Mesenchymal stem cell (in vitro differentiated cells and primary cell): Measurements from ENCODE around the gene RNF144A.

Source experiments
- DNase-seq: peaks from one replicate; pipeline ENCODE4 v3.0.0-alpha.2; 2013
- H2AFZ ChIP-seq: one replicate; pipeline ENCODE4 v1.6.1; 2013; ENCODE audit warnings: low read depth, mild to moderate bottlenecking, control low read depth, inconsistent platforms, low read length, moderate library complexity
- H2AK5ac ChIP-seq: 2 replicates; pipeline ENCODE4 v1.6.1; 2013; ENCODE audit warnings: low read length, moderate library complexity, mild to moderate bottlenecking, inconsistent platforms; ENCODE audit not compliant: severe bottlenecking
- H2BK120ac ChIP-seq: one replicate; pipeline ENCODE4 v1.6.1; 2013; ENCODE audit warnings: low read depth, mild to moderate bottlenecking, inconsistent platforms, low read length, moderate library complexity
- H2BK12ac ChIP-seq, 2 experiments: one replicate each; pipeline ENCODE4 v1.6.1; 2013; ENCODE audit warnings: inconsistent platforms in 2 of 2, low read length in 2 of 2, mild to moderate bottlenecking in 2 of 2, moderate library complexity in 2 of 2, control low read depth in 1 of 2
- H2BK15ac ChIP-seq: one replicate; pipeline ENCODE4 v1.6.1; 2013; ENCODE audit warnings: mild to moderate bottlenecking, low read depth, inconsistent platforms; ENCODE audit not compliant: poor library complexity, severe bottlenecking
- H2BK5ac ChIP-seq: 2 replicates; pipeline ENCODE4 v1.6.1; 2013; ENCODE audit warnings: low read depth, mild to moderate bottlenecking, low read length, control low read depth, inconsistent platforms; ENCODE audit not compliant: poor library complexity, severe bottlenecking
- H3K14ac ChIP-seq, 2 experiments: one replicate each; pipeline ENCODE4 v1.6.1; 2013; ENCODE audit warnings: inconsistent platforms in 2 of 2, low read length in 2 of 2, control low read depth in 1 of 2, mild to moderate bottlenecking in 1 of 2, moderate library complexity in 1 of 2
- H3K18ac ChIP-seq, 2 experiments: one replicate each; pipeline ENCODE4 v1.6.1; 2013; ENCODE audit warnings: inconsistent platforms in 2 of 2, low read length in 2 of 2, control low read depth in 1 of 2, low read depth in 1 of 2, mild to moderate bottlenecking in 1 of 2
- H3K23ac ChIP-seq, 2 experiments: one replicate each; pipeline ENCODE4 v1.6.1; 2013; ENCODE audit warnings: inconsistent platforms in 2 of 2, low read length in 2 of 2, mild to moderate bottlenecking in 2 of 2, moderate library complexity in 2 of 2, control low read depth in 1 of 2
- H3K27ac ChIP-seq: 2 replicates; pipeline ENCODE4 v1.5.1; 2013; ENCODE audit warnings: mild to moderate bottlenecking, moderate library complexity, low read length, control low read depth, inconsistent platforms; ENCODE audit not compliant: poor library complexity, severe bottlenecking
- H3K27me3 ChIP-seq, 2 experiments: 2 replicates each; pipeline versions ENCODE4 v1.6.1 to v1.7.0; 2013; ENCODE audit warnings: low read length in 2 of 2, mild to moderate bottlenecking in 2 of 2, moderate library complexity in 2 of 2, control low read depth in 1 of 2, inconsistent platforms in 1 of 2; ENCODE audit not compliant: control insufficient read depth in 1 of 2, insufficient read depth in 1 of 2
- H3K36me3 ChIP-seq, 2 experiments: 2 replicates each; pipeline versions ENCODE4 v1.6.1 to v1.7.0; 2013; ENCODE audit warnings: low read length in 2 of 2, control low read depth in 1 of 2, inconsistent platforms in 1 of 2, low read depth in 1 of 2, mild to moderate bottlenecking in 1 of 2; ENCODE audit not compliant: insufficient read depth in 2 of 2, control insufficient read depth in 1 of 2
- H3K4ac ChIP-seq, 2 experiments: one replicate each; pipeline ENCODE4 v1.6.1; 2013; ENCODE audit warnings: inconsistent platforms in 2 of 2, low read length in 2 of 2, mild to moderate bottlenecking in 2 of 2, moderate library complexity in 2 of 2, control low read depth in 1 of 2, low read depth in 1 of 2
- H3K4me1 ChIP-seq: 2 replicates; pipeline ENCODE4 v1.6.1; 2013; ENCODE audit warnings: low read depth, low read length, control low read depth; ENCODE audit not compliant: control insufficient read depth, insufficient read depth
- H3K4me2 ChIP-seq: 2 replicates; pipeline ENCODE4 v1.6.1; 2013; ENCODE audit warnings: low read length, mild to moderate bottlenecking, inconsistent platforms; ENCODE audit not compliant: poor library complexity, severe bottlenecking
- H3K4me3 ChIP-seq, 2 experiments: 2 replicates each; pipeline versions ENCODE4 v1.5.1 to v1.7.0; 2013; ENCODE audit warnings: low read length in 2 of 2, mild to moderate bottlenecking in 2 of 2, control low read depth in 1 of 2, low read depth in 1 of 2; ENCODE audit not compliant: insufficient read depth in 1 of 2
- H3K79me1 ChIP-seq: replicated peaks from 2 replicates; pipeline ENCODE4 v1.6.1; 2013; ENCODE audit warnings: mild to moderate bottlenecking, control low read depth, low read length, inconsistent platforms; ENCODE audit not compliant: poor library complexity, severe bottlenecking
- H3K9ac ChIP-seq: 2 replicates; pipeline ENCODE4 v1.7.0; 2013; ENCODE audit warnings: mild to moderate bottlenecking, low read length, moderate library complexity
- H3K9me3 ChIP-seq: 2 replicates; pipeline ENCODE4 v1.7.0; 2013; ENCODE audit warnings: mild to moderate bottlenecking, low read length; ENCODE audit not compliant: control insufficient read depth
- H4K8ac ChIP-seq: one replicate; pipeline ENCODE4 v1.6.1; 2013; ENCODE audit warnings: inconsistent platforms, mild to moderate bottlenecking, low read length, moderate library complexity
- H4K91ac ChIP-seq: one replicate; pipeline ENCODE4 v1.6.1; 2013; ENCODE audit warnings: mild to moderate bottlenecking, low read length, inconsistent platforms
- WGBS: methylation state at CpG from one replicate; pipeline ENCODE4 v1.1.7; 2013; ENCODE audit warnings: mixed read lengths; 5-methylcytosine and 5-hydroxymethylcytosine counted together

RNF144A gene

GRCh38 chr2:7004636-7005035 lies 87.4 kb downstream of the RNF144A start:
- no peaks in the 10 kb centered on the region for H3K27me3 ChIP-seq
- no peak overlapping the region for H2BK12ac ChIP-seq
- no peak overlapping the region for H3K23ac ChIP-seq
- H3K27ac ChIP-seq: no peak overlapping the region
- no peak overlapping the region for H2AFZ ChIP-seq
- H2BK120ac ChIP-seq: no peak overlapping the region
- peaks cover 0 to 6% of the 10 kb centered on the region in 2 experiments for H3K36me3 ChIP-seq
- no peak overlapping the region for H3K4me3 ChIP-seq
- no peak overlapping the region for H2AK5ac ChIP-seq
- H3K14ac ChIP-seq: no peak overlapping the region
- no peaks in the 10 kb centered on the region for H3K79me1 ChIP-seq
- H3K4me1 ChIP-seq: no peaks in the 10 kb centered on the region
- no peaks in the 10 kb centered on the region for H3K9me3 ChIP-seq
- 75% methylated on average over 4 of the region's 4 CpGs for whole genome bisulfite sequencing
- H2BK5ac ChIP-seq: no peak overlapping the region
- no peak overlapping the region for H2BK15ac ChIP-seq
- DNase-seq: no peak
- H3K4me2 ChIP-seq: no peak overlapping the region
- H3K9ac ChIP-seq: no peak overlapping the region
- no peak overlapping the region for H3K18ac ChIP-seq
- H4K8ac ChIP-seq: no peak overlapping the region
- no peak overlapping the region for H4K91ac ChIP-seq
- no peak overlapping the region for H3K4ac ChIP-seq

GRCh38 chr2:7007488-7007845 lies 90.3 kb downstream of the RNF144A start:
- Histone ChIP-seq H3K4me3 (no peak overlapping the region), H3K27me3 (no peaks in the 10 kb centered on the region), H3K27ac (no peak overlapping the region), H3K4ac (no peak overlapping the region), H3K4me1 (no peaks in the 10 kb centered on the region), H3K18ac (no peak overlapping the region), H3K9me3 (no peaks in the 10 kb centered on the region), H3K36me3 (no peaks in the 10 kb centered on the region), H2AK5ac (no peak overlapping the region), H2BK15ac (peak overlapping the region; percentile 6), H4K8ac (no peak overlapping the region), H4K91ac (no peak overlapping the region), H2BK5ac (no peak overlapping the region), H3K79me1 (no peaks in the 10 kb centered on the region), H3K4me2 (no peak overlapping the region), H3K23ac (no peak overlapping the region), H2AFZ (no peak overlapping the region), H2BK12ac (no peak overlapping the region), H3K14ac (no peak overlapping the region), H2BK120ac (no peak overlapping the region), H3K9ac (no peak overlapping the region)
- WGBS: 90% methylated on average over 9 of the region's 9 CpGs
- no peak for DNase-seq

GRCh38 chr2:7007846-7008741 lies 90.9 kb downstream of the RNF144A start:
- WGBS: 86% methylated on average over 24 of the region's 24 CpGs
- Histone ChIP-seq H3K4ac (no peak overlapping the region), H3K4me2 (no peak overlapping the region), H3K9ac (no peak overlapping the region), H3K27ac (no peak overlapping the region), H3K4me1 (no peaks in the 10 kb centered on the region), H2AK5ac (no peak overlapping the region), H2AFZ (no peak overlapping the region), H2BK120ac (no peak overlapping the region), H2BK5ac (no peak overlapping the region), H3K36me3 (no peaks in the 10 kb centered on the region), H3K79me1 (no peaks in the 10 kb centered on the region), H4K91ac (peak overlapping the region; percentile 35), H3K23ac (no peak overlapping the region), H3K9me3 (no peaks in the 10 kb centered on the region), H4K8ac (no peak overlapping the region), H3K14ac (no peak overlapping the region), H3K18ac (peak overlapping the region in 1 of 2 experiments; percentile 31), H2BK15ac (no peak overlapping the region), H2BK12ac (peak overlapping the region in 1 of 2 experiments; percentile 33), H3K4me3 (no peak overlapping the region), H3K27me3 (no peaks in the 10 kb centered on the region)
- peak; percentile 80 for DNase-seq

- Histone ChIP-seq H3K4ac (no peak overlapping the region), H2AK5ac (no peak overlapping the region), H2BK15ac (no peak overlapping the region), H3K18ac (peak overlapping the region in 1 of 2 experiments; percentile 46), H3K36me3 (no peaks in the 10 kb centered on the region), H3K4me3 (no peak overlapping the region), H2BK120ac (no peak overlapping the region), H4K8ac (no peak overlapping the region), H3K27me3 (no peaks in the 10 kb centered on the region), H3K9me3 (no peaks in the 10 kb centered on the region), H3K4me1 (no peaks in the 10 kb centered on the region), H3K4me2 (no peak overlapping the region), H2BK5ac (no peak overlapping the region), H3K27ac (no peak overlapping the region), H3K14ac (no peak overlapping the region), H4K91ac (peak overlapping the region; percentile 83), H3K23ac (peak overlapping the region in 1 of 2 experiments; percentile 61), H2AFZ (no peak overlapping the region), H2BK12ac (peak overlapping the region; percentile 17 to 44), H3K9ac (peak overlapping the region; percentile 85), H3K79me1 (no peaks in the 10 kb centered on the region)
- DNase-seq: peak; percentile 58
- 91% methylated on average over 9 of the region's 11 CpGs for WGBS
Measured at GRCh38 chr2:7009207-7009911, 92.1 kb downstream of the RNF144A start.
